ENCODE measurements around the gene VARS2. TPM values are rescaled to one million over a fixed set of nuclear protein-coding genes. Genes with fewer than 3 reads are reported as not detected.

VARS2 gene
- total RNA-seq, 1 donor: 17.3 TPM

DNA sequence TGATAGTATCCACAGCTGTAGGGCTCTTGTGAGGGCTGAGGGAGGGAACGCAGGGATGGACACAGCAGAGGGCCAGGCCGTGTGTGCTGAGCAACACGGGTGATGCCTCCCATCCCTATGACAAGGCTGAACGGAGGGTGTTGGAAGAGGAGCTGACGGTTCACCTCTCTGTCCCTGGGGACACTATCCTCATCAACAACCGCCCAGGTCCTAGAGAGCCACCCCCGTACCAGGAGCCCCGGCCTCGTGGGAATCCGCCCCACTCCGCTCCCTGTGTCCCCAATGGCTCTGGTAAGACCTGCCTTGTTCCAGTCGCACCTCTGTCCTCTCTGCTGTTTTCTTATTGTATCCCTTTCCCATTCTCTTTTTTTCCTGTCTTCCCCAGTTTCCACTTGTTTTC lies 19.7 kb upstream of the VARS2 start:
- TF ChIP-seq, protein P1, sequence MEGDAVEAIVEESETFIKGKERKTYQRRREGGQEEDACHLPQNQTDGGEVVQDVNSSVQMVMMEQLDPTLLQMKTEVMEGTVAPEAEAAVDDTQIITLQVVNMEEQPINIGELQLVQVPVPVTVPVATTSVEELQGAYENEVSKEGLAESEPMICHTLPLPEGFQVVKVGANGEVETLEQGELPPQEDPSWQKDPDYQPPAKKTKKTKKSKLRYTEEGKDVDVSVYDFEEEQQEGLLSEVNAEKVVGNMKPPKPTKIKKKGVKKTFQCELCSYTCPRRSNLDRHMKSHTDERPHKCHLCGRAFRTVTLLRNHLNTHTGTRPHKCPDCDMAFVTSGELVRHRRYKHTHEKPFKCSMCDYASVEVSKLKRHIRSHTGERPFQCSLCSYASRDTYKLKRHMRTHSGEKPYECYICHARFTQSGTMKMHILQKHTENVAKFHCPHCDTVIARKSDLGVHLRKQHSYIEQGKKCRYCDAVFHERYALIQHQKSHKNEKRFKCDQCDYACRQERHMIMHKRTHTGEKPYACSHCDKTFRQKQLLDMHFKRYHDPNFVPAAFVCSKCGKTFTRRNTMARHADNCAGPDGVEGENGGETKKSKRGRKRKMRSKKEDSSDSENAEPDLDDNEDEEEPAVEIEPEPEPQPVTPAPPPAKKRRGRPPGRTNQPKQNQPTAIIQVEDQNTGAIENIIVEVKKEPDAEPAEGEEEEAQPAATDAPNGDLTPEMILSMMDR (IDR thresholded peaks at IDR 0.05; ENCODE audit: insufficient read depth, low read depth, low read length): no peak
- H3K4me3 ChIP-seq (ENCODE audit: low read depth, low read length): no peak overlapping the region
- DNase-seq (ENCODE audit: low read depth): no peak

DNA sequence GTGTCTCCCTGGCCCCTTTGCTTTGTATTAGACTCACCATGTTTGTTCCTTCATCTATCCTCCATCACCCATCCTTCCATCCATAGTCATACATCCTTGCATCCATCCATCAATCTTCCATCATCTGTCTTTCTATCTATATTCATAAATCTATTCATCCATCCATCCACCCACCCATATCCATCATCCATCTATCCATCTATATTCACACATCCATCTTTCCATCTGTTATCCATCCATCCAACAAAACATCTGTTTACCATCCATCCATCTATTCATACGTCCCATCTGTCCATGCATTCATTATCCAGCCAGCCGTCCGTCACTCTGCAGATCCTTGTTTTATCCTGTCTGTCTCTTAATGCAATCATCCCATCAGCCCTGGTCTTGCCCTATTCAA lies 19.1 kb upstream of the VARS2 start:
- H3K4me3 ChIP-seq (ENCODE audit: low read depth, low read length): no peak overlapping the region
- TF ChIP-seq, protein P1 (IDR thresholded peaks at IDR 0.05; ENCODE audit: insufficient read depth, low read depth, low read length): no peak
- DNase-seq (ENCODE audit: low read depth): no peak

DNA sequence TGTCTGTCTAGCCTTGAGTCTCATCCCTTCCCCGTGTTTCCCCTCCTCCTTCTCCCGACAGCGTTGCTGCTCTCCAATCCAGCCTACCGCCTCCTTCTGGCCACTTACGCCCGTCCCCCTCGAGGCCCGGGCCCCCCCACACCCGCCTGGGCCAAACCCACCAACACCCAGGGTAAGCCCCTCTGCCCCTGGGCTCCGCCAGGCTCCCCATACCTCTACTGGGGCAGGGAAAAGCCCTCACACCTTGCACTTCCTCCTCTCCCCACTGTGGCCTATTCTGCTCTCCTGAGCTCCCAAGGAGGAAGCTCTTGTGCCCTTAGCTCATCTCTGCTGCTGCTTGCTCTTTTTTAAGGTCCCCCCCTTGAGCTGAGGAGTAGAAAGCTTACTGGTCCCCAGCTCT lies 18.7 kb upstream of the VARS2 start:
- TF ChIP-seq, protein P1 (IDR thresholded peaks at IDR 0.05; ENCODE audit: insufficient read depth, low read depth, low read length): no peak
- H3K4me3 ChIP-seq (ENCODE audit: low read depth, low read length): no peak overlapping the region
- DNase-seq (ENCODE audit: low read depth): no peak

DNA sequence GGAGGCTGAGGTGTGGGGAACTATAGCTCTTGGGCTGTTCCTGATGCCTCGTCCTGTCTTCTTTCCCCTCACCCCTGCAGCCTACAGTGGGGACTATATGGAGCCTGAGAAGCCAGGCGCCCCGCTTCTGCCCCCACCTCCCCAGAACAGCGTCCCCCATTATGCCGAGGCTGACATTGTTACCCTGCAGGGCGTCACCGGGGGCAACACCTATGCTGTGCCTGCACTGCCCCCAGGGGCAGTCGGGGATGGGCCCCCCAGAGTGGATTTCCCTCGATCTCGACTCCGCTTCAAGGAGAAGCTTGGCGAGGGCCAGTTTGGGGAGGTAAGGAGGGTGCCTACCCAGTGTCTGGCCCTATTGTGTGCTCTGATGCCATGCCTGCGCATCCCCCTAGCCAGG lies 17.5 kb upstream of the VARS2 start:
- H3K4me3 ChIP-seq (ENCODE audit: low read depth, low read length): no peak overlapping the region
- no peak for DNase-seq (ENCODE audit: low read depth)
- TF ChIP-seq, protein P1 (IDR thresholded peaks at IDR 0.05; ENCODE audit: insufficient read depth, low read depth, low read length): no peak

DNA sequence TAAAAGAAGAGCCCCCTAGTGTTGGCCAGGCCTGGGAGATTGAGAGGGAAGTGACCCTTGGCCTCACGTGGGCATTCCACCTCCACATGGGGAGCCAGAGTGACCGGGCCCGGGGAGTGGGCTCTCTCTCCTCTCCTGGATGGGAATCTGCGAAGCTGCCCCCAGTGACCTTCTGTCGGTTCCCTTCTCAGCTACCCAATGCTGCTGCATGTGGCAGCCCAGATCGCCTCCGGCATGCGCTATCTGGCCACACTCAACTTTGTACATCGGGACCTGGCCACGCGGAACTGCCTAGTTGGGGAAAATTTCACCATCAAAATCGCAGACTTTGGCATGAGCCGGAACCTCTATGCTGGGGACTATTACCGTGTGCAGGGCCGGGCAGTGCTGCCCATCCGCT lies 16.2 kb upstream of the VARS2 start:
- no peak overlapping the region for H3K4me3 ChIP-seq (ENCODE audit: low read depth, low read length)
- DNase-seq (ENCODE audit: low read depth): no peak
- TF ChIP-seq, protein P1 (IDR thresholded peaks at IDR 0.05; ENCODE audit: insufficient read depth, low read depth, low read length): no peak

DNA sequence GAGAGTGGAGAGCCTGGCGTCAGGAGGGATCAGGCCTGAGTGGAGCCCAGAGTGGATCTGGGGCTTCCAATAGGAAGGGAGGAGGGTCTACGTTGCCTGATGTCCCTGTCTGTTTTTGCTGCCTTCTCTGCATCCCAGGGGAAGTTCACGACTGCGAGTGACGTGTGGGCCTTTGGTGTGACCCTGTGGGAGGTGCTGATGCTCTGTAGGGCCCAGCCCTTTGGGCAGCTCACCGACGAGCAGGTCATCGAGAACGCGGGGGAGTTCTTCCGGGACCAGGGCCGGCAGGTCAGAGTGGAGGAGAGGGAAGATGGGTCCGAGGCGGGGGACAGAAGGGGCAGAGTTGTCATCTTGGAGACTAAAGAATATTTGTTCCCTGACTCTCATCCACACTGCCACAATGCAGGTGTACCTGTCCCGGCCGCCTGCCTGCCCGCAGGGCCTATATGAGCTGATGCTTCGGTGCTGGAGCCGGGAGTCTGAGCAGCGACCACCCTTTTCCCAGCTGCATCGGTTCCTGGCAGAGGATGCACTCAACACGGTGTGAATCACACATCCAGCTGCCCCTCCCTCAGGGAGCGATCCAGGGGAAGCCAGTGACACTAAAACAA lies 15.2 kb upstream of the VARS2 start:
- TF ChIP-seq, protein P1 (IDR thresholded peaks at IDR 0.05; ENCODE audit: insufficient read depth, low read depth, low read length): no peak
- H3K4me3 ChIP-seq (ENCODE audit: low read depth, low read length): no peak overlapping the region
- DNase-seq (ENCODE audit: low read depth): no peak

DNA sequence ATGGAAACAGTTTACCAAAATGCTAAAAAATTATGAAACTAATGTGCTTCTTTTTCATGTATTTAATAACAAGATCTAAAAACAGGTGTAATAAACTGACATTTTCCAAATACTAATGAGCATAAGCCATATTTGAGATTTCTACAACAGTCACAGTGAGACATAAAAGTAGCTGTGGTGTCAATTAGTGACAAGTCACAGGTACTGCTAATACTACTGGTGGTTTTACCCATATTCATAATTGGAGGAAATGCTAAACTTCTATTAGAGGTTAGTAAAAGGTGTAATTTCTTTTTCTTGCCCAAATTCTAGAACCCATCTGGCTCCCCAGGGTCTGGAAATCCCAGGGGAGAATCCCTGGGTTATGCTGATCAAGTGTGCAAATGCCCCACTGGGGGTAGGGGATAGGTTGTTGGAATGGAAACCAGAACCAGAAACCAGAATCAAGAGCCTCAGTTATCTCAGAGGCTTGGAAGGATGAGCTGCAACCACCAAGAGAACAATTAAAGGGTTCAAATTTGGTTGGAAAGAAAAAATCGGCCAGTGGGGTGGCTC lies 13.1 kb upstream of the VARS2 start:
- TF ChIP-seq, protein P1 (IDR thresholded peaks at IDR 0.05; ENCODE audit: insufficient read depth, low read depth, low read length): no peak
- DNase-seq (ENCODE audit: low read depth): no peak
- H3K4me3 ChIP-seq (ENCODE audit: low read depth, low read length): no peak overlapping the region

Measured in fibroblast of villous mesenchyme (primary cell).